GM23338 (cell line): Measurements from ENCODE around the gene KRT2. TPM values are rescaled to one million over a fixed set of nuclear protein-coding genes. Genes with fewer than 3 reads are reported as not detected.
A peak's percentile ranks its signal among the peaks of the same experiment; 100 is the strongest.

Experiments used
- ATAC-seq: fragments of 200-7000 bp; cut with Tn5 transposase; 3 replicates; pipeline ENCODE4 v1.9.1; 2020
- DNase-seq: peaks from one replicate; pipeline ENCODE4 v3.0.0-alpha.2; 2015; ENCODE audit warnings: low spot score
- H2AFZ ChIP-seq: fragments of 200-600 bp; sonication (generic); 2 replicates; pipeline ENCODE4 v1.8.0; 2016; ENCODE audit warnings: antibody characterized with exemption, mild to moderate bottlenecking, moderate library complexity
- H3F3A ChIP-seq: fragments of 200-600 bp; sonication (generic); replicated peaks from 2 replicates; pipeline ENCODE4 v1.8.0; 2017; ENCODE audit warnings: antibody characterized with exemption, mixed run types, low read depth
- H3K27ac ChIP-seq: fragments of 200-600 bp; sonication (generic); 2 replicates; pipeline ENCODE4 v1.6.1; 2016; ENCODE audit warnings: low read depth
- H3K27me3 ChIP-seq: fragments of 200-600 bp; sonication (generic); 2 replicates; pipeline ENCODE4 v1.8.0; 2016; ENCODE audit warnings: mild to moderate bottlenecking, mixed run types, moderate library complexity; ENCODE audit not compliant: insufficient read depth
- H3K36me3 ChIP-seq: fragments of 200-600 bp; sonication (generic); 2 replicates; pipeline ENCODE4 v1.8.0; 2016; ENCODE audit warnings: mild to moderate bottlenecking; ENCODE audit not compliant: insufficient read depth
- H3K4me1 ChIP-seq: fragments of 200-600 bp; sonication (generic); 2 replicates; pipeline ENCODE4 v1.8.0; 2016; ENCODE audit warnings: mild to moderate bottlenecking, moderate library complexity; ENCODE audit not compliant: insufficient read depth
- H3K4me2 ChIP-seq: fragments of 200-600 bp; sonication (generic); 2 replicates; pipeline ENCODE4 v1.7.1; 2017; ENCODE audit warnings: mixed run types
- H3K4me3 ChIP-seq: fragments of 200-600 bp; sonication (generic); 2 replicates; pipeline ENCODE4 v1.6.1; 2016; ENCODE audit warnings: mixed run types
- H3K79me2 ChIP-seq: fragments of 200-600 bp; sonication (generic); replicated peaks from 2 replicates; pipeline ENCODE4 v1.8.0; 2017; ENCODE audit warnings: mild to moderate bottlenecking; ENCODE audit not compliant: insufficient read depth
- H3K9me2 ChIP-seq: fragments of 200-600 bp; sonication (generic); 2 replicates; pipeline ENCODE4 v1.8.0; 2017; ENCODE audit not compliant: insufficient read depth
- H4K20me1 ChIP-seq: fragments of 200-600 bp; sonication (generic); replicated peaks from 2 replicates; pipeline ENCODE4 v1.8.0; 2017; ENCODE audit warnings: mild to moderate bottlenecking; ENCODE audit not compliant: insufficient read depth
- H3K27ac Mint-ChIP-seq: 2 replicates; pipeline ENCODE4 v1.8.0; 2020; ENCODE audit warnings: inconsistent platforms, mild to moderate bottlenecking, moderate library complexity, mixed read lengths
- H3K27me3 Mint-ChIP-seq: 3 replicates; pipeline ENCODE4 v1.8.0; 2022; ENCODE audit warnings: low read depth, mild to moderate bottlenecking, moderate library complexity, mixed read lengths, inconsistent platforms; ENCODE audit not compliant: insufficient read depth, poor library complexity
- H3K36me3 Mint-ChIP-seq: 3 replicates; pipeline ENCODE4 v1.8.0; 2021; ENCODE audit warnings: low read depth, mild to moderate bottlenecking, inconsistent platforms, moderate library complexity, mixed read lengths
- H3K4me1 Mint-ChIP-seq: 3 replicates; pipeline ENCODE4 v1.8.0; 2020; ENCODE audit warnings: mild to moderate bottlenecking, inconsistent platforms, mixed read lengths
- H3K4me3 Mint-ChIP-seq: 3 replicates; pipeline ENCODE4 v1.8.0; 2021; ENCODE audit warnings: moderate library complexity, mild to moderate bottlenecking, inconsistent platforms, mixed read lengths
- H3K9me3 Mint-ChIP-seq: 3 replicates; pipeline ENCODE4 v1.8.0; 2020; ENCODE audit warnings: moderate library complexity, mild to moderate bottlenecking, inconsistent platforms, mixed read lengths
- ETS1 ChIP-seq: IDR thresholded peaks from 2 replicates; pipeline ENCODE4 v1.6.1; 2016; ENCODE audit warnings: antibody characterized with exemption
- EZH2phosphoT487 ChIP-seq: fragments of 200-600 bp; sonication (generic); IDR thresholded peaks from one replicate; pipeline ENCODE4 v1.8.1; 2018; ENCODE audit warnings: antibody characterized with exemption; ENCODE audit not compliant: unreplicated experiment
- JUNB ChIP-seq: IDR thresholded peaks from one replicate; pipeline ENCODE4 v1.6.1; 2016; ENCODE audit warnings: antibody characterized with exemption; ENCODE audit not compliant: unreplicated experiment
- NANOG ChIP-seq: IDR thresholded peaks from 2 replicates; pipeline ENCODE4 v1.6.1; 2016; ENCODE audit warnings: antibody characterized with exemption, borderline replicate concordance
- POLR2AphosphoS5 ChIP-seq: IDR thresholded peaks from 2 replicates; pipeline ENCODE4 v1.6.1; 2016; ENCODE audit warnings: antibody characterized with exemption, low read depth
- STAT1 ChIP-seq: IDR thresholded peaks from one replicate; pipeline ENCODE4 v1.6.1; 2016; ENCODE audit warnings: antibody characterized with exemption; ENCODE audit not compliant: unreplicated experiment
- ZNF114 ChIP-seq: fragments of 250-450 bp; sonication (Bioruptor Pico); IDR thresholded peaks from 2 replicates; pipeline ENCODE4 v1.5.0; 2020; ENCODE audit warnings: mild to moderate bottlenecking, moderate library complexity
- ZNF331 ChIP-seq: fragments of 250-450 bp; sonication (Bioruptor Pico); IDR thresholded peaks from 2 replicates; pipeline ENCODE4 v1.5.0; 2020; ENCODE audit warnings: low read depth, mild to moderate bottlenecking, moderate library complexity
- ZNF462 ChIP-seq: fragments of 250-450 bp; sonication (Bioruptor Pico); IDR thresholded peaks from 2 replicates; pipeline ENCODE4 v1.5.0; 2020; ENCODE audit warnings: mild to moderate bottlenecking, moderate library complexity
- polyA plus RNA-seq: library from polyadenylated mRNA; unstranded; fragments of >200 nt; fragmentation: Nextera tagmentation; extraction: Ambion mirVana; gene quantifications from 2 replicates; pipeline ENCODE4 v1.2.1, GENCODE V29; 2016
- total RNA-seq: library from RNA; depleted of rRNA; stranded (reverse); fragments of >200 nt; shearing (Covaris generic); gene quantifications from 2 replicates; pipeline ENCODE4 v1.2.3, GENCODE V29; 2014

KRT2 gene
- total and polyA plus RNA-seq, 2 experiments from 2014 or later: not detected

GRCh38 chr12:52698651-52699340, 46.8 kb upstream of the KRT2 start:
- Mint-ChIP-seq H3K9me3 (no peaks in the 10 kb centered on the region), H3K36me3 (no peaks in the 10 kb centered on the region), H3K4me1 (peaks cover 12% of the 10 kb centered on the region), H3K27ac (no peak overlapping the region), H3K4me3 (no peak overlapping the region), H3K27me3 (peaks cover 6% of the 10 kb centered on the region)
- Histone ChIP-seq H3K27me3 (no peaks in the 10 kb centered on the region), H3K27ac (no peak overlapping the region), H3F3A (no peaks in the 10 kb centered on the region), H3K79me2 (no peaks in the 10 kb centered on the region), H4K20me1 (no peaks in the 10 kb centered on the region), H2AFZ (peak overlapping the region; percentile 78), H3K4me2 (no peak overlapping the region), H3K36me3 (no peaks in the 10 kb centered on the region), H3K4me1 (peaks cover 7% of the 10 kb centered on the region; the same call in 1 of the 2 replicates), H3K4me3 (no peak overlapping the region), H3K9me2 (no peaks in the 10 kb centered on the region)
- ATAC-seq (no peak), DNase-seq (no peak)
- TF ChIP-seq EZH2phosphoT487: no peak
- no peak for TF ChIP-seq ETS1
- TF ChIP-seq ZNF114 (CRISPR knock-in tag): no peak
- TF ChIP-seq STAT1: no peak
- no peak for TF ChIP-seq ZNF462 (CRISPR knock-in tag)
- TF ChIP-seq POLR2AphosphoS5: no peak
- TF ChIP-seq JUNB: no peak
- no peak for TF ChIP-seq NANOG
- TF ChIP-seq ZNF331: no peak
